Stimulated activated CD8-positive, alpha-beta memory T cell treated with anti-CD3 and anti-CD28 coated beads, Interleukin-4, amount 100 ng/mL, for 1 hour (primary cell): Measurements from ENCODE around the gene SEPHS2.
"Not testable (repeated sequence)": the region's sequence is repeated elsewhere in the genome, so short reads cannot be mapped to it uniquely, and the experiment has no call there.

Experiments
- DNase-seq, 2 donors: peaks; one replicate each; pipeline ENCODE4 v3.0.0-alpha.2; 2020; ENCODE audit warnings: low read depth in 2 of 2, low spot score in 1 of 2

The SEPHS2 gene

DNA sequence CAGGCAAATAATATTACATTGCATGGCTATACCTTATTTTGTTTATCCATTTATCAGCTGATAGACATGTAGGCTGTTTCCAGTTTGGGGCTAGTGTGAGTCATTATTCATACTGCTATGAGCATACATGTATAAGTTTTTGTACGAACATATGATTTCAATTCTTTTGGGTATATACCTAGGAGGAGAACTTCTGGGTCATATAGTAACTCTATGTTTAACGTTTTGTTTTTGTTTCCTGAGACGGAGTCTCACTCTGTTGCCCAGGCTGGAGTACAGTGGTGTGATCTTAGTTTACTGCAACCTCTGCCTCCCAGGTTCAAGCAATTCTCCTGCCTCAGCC lies 24.5 kb upstream of the SEPHS2 start:
- DNase-seq, result no peak

DNA sequence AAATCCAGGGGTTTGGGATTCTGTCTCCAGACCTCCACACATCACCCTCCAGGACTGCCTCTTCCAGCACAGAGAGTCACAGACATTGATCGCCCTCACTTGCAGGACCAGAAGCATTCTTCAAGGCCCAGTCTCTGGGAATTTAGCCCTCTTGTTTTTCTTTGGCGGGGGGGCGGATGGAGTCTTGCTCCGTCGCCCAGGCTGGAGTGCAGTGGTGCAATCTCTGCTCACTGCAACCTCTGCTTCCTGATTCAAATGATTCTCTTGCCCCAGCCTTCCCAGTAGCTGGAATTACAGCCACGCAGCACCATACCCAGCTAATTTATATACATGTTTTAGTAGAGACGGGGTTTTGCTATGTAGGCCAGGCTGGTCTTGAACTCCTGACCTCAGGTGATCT lies 18.4 kb upstream of the SEPHS2 start:
- no peak for DNase-seq

DNA sequence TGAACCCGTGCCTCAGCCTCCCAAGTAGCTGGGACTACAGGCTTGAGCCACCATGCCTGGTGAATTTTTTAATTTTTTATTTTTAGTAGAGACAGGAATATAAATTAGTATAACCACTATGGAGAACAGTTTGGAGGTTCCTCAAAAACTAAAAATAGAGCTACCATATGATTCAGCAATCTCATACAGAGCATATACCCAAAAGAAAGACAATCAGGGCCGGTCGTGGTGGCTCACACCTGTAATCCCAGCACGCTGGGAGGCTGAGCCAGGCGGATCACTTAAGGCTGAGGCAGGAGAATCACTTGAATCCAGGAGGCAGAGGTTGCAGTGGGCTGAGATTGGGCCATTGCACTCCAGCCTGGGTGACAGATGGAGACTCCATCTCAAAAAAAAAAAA lies 15.8 kb upstream of the SEPHS2 start:
- DNase-seq, result not testable (repeated sequence)

DNA sequence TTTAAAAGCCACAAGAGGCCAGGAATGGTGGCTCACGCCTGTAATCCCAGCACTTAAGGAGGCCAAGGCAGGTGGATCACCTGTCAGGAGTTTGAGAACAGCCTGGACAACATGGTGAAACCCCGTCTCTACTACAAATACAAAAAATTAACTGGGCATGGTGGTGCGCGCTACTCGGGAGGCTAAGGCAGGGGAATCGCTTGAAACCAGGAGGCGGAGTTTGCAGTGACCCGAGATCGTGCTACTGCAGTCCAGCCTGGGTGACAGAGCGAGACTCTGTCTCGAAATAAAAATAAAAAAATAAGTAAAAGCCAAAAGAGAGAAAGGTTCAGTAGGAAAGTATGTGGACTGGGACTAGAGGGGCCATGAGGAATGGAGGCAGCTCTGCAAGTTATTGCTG lies 13.8 kb upstream of the SEPHS2 start:
- no peak for DNase-seq

DNA sequence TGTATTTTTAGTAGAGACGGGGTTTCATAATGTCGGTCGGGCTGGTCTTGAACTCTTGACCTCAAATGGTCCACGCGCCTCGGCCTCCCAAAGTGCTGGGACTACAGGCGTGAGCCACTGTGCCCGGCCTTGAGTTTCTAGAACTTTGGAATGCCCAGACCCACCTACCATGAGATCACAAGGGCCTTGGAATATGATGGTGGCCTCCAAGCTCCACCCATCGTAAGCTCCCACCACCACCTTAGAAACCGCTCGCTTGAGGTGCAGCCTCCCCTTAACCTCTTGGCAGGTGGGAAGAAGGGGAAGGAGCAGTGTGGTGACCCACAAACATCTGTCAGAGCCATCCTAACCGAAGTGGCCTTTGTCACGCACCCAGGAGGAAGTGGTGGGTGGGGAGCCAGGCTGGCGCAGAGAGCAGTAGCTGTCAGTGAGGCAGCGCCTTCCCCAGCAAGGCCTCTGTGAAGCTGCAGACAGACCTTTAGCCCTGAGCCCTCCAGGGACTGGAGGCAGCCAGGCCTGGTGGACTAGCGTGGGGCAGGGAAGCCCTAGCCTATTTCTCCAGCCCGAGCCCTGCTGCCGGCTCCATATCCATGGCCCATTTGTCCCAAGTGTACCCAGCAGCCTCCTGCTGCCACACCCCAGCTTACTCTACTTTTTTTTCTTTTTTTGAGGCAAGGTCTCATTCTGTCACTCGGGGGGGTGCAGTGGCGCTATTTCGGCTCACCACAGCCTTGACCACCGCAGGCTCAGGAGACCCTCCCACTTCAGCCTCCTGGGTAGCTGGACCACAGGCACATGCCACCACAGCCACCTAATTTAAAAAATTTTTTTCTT lies 13.1 kb upstream of the SEPHS2 start:
- DNase-seq, result peak; percentile 33 to 52

DNA sequence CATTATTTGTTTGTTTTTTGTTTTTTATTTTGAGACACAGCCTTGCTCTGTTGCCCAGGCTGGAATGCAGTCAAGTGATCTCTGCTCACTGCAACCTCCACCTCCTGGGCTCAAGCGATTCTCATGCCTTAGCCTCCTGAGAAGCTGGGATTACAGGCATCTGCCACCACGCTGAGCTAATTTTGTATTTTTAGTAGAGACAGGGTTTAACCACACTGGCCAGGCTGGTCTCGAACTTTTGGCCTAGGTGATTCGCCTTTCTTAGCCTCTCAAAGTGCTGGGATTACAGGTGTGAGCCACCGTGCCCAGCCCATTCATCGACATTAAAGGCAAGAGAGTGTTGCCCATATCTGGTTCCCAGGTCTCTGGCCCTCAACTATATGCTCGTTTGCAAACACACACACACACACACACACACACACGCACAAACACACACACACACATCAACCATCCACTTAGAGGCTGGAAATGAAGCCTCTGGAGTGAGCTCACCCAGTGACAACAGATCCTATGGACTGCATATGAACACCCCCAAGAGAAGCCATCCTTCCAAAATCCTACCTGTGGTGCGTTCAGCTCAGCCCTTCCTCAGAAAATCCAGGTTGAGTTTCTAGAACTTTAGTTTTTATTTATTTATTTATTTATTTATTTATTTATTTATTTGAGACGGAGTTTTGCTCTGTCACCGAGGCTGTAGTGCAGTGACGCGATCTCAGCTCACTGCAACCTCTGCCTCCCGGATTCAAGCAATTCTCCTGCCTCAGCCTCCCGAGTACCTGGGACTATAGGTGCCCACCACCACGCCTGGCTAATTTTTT lies 12.3 kb upstream of the SEPHS2 start:
- no peak for DNase-seq

DNA sequence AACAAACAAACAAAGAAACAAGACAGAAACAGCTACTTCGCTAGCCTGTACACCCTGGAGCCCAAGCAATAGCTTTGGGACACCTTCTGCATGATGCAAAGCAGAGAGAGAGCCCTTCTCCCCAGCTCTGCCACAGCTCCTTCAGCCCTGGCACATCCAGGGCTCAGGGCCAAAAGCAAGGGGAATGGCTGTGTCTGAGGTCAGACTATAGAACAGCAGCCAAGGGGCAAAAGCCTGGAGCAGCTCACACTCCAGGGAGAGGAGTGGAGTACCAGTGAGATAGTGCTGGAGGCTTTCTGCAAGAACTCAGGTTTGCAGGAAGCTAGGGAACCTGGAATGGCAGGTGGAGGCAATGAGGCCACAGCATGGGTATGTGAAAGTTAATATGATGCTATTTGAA lies 11.6 kb upstream of the SEPHS2 start:
- no peak for DNase-seq

DNA sequence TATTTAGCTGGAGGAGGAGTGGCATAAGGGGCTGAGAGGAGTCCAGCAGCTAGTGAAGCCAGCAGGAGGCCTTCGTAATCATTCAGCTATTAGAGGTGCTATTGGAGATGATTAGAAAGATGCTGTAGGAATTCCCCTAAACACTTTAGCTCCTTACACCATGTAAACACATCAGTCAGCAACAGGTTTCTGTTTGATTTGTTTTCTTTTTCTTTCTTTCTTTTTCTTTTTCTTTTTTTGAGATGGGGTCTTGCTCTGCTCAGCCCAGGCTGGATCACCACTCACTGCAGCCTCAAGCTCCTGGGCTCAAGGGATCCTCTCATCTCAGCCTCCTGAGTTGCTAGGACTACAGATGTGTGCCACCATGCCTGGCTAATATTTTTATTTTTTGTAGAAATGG lies 10.6 kb upstream of the SEPHS2 start:
- no peak for DNase-seq

DNA sequence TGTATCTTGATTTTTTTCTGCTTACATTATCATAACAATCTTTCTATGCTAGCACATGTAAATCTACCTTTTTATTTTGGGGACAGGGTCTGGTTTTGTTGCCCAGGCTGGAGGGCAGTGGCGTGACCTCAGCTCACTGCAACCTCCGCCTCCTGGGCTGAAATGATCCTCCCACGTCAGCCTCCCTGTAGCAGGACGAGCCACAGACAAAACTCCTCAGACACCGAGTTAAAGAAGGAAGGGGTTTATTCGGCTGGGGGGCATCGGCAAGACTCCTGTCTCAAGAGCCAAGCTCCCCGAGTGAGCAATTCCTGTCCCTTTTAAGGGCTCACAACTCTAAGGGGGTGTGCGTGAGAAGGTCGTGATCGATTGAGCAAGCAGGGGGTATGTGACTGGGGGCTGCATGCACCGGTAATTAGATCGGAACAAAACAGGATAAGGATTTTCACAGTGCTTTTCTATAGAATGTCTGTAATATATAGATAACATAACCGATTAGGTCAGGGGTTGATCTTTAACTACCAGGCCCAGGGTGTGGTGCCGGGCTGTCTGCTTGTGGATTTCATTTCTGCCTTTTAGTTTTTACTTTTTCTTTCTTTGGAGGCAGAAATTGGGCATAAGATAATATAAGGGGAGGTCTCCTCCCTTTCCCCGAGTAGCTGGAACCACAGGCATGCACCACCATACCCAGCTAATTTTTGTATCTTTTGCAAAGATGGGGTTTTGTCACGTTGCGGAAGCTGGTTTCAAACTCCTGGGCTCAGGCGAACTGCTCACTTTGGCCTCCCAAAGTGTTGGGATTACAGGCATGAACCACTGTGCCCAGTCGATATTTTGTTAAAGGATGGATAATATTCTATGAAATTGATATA lies 7.3 kb upstream of the SEPHS2 start:
- DNase-seq, result not testable (repeated sequence)

DNA sequence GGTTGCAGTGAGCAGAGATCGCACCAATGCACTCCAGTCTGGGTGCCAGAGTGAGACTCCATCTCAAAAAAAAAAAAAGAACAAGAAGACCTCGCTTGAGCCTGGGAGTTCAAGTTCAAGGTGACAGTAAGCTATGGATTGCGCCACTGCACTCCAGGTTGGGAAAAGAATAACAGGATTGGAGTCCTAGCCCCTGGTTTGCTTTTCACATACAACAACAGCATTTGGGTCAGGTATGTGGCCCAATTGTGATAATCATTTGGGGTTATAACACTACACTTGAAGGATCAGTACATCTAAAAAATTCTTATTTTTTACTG lies 3.4 kb upstream of the SEPHS2 start:
- no peak for DNase-seq

DNA sequence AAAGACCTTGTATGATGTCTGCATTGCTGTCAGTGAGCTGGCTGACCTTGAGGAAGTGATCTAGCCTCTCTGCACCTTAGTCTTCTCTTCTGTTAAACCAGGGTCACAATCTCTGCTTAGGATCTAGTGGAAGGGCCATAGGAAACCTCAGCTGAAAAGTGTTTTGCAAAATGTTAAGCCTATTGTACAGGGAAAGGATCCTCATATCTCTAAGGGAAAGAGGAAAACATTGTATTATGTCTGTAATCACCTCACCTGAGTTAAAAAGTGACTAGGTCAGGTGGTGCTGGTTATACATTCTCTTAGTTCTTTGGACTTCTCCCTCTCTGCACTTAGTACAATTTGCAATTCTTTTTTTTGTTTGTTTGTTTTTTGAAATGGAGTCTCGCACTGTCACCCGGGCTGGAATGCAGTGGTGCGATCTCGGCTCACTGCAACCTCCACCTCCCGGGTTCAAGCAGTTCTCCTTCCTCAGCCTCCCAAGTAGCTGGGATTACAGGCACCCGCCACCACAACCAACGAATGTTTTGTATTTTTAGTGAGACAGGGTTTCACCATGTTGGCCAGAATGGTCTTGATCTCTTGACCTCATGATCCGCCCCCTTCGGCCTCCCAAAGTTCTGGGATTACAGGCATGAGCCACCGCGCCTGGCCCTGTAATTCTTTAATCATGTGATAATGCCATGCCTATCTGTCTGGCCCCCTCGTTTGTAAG lies 2.0 kb upstream of the SEPHS2 start:
- DNase-seq, result no peak

DNA sequence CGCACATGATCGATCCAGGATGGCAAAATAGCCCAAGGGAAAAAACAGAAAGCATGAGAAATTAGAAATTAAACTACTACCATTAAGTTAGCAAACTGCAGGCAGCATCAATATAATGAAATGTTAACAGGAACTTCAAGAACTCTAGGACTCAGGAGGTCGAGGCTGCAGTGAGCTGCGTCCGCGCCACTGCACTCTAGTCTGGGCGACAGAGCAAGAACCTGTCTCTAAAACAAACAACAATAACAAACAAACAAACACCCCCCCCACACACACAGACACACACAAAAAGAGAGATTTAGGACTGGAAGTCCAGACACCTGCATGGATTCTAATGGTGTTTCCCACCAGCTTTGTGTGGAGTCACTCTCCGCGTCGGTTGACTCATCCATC lies 525 bp upstream of the SEPHS2 start:
- no peak for DNase-seq

DNA sequence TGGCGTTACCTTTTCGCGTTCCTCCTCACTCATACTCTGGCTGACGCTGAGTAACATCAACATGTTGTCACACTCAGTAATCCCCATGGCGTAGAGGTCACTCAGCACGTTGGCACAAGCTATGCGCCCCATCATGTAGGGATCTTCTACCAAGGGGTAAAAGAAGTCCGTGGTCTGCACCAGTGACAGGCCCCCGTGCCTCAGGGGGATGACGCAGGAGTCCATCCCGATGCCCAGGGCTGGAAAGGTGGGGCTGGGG lies 596 bp downstream of the SEPHS2 start:
- DNase-seq, result no peak

DNA sequence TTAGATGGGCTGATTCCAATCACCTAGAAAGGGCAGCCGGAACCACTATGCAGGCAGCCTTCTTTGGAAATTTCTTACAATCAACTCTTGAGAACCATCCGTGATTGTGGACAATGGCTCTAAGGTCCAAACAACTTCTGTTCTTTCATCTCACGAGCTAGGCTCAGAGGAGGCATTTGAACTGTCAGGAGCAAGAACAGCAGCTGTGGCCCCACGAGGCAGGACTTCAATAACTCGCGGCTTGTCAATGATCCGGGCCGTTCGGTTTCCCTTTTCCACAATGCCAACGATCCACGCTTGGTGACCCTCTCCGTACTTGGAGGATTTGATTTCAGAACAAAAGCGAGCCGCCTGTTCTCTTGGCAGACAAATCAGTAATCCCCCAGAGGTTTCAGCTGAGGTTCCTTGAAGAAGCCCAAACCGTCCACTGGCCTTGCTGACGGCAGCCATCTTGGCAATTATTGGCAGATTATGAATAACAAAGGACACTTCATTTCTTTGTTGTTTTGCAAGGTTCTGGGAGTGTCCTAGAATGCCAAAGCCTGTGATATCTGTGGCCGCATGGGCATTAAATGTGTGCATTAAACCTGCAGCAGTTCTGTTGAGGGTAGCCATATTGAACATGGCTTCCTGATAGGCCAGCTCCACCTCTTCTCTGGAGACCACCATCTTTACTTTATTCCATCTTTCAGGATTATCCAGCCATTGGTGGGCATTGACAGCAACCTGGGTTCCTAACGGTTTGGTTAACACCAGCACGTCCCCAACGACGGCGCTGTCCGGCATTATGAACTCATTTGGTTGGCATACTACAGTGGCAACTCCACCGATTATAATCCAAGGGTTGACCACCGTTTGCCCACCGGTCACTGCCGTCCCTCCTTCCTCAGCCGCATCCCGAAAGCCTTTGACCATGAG lies 1.2 kb downstream of the SEPHS2 start:
- DNase-seq, result no peak

DNA sequence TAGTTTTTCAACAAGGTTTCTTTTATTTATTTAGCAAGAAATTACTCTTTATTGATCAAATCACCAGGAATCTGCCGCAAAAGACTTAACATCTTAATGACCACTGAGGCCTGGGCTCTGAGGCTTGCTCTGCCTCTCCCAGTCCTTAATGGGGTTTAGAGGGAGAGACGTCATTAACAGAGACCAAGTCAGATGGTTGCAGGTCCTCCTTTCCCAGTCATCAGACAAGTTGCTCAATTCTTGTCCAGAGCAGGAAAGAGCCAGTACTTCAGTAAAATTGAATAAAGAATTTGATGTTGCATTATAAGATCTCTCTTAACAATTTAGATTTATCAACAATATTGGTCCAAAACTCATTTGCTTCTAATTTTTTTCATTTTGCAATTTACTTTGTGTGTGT lies 2.0 kb downstream of the SEPHS2 start:
- DNase-seq, result no peak

DNA sequence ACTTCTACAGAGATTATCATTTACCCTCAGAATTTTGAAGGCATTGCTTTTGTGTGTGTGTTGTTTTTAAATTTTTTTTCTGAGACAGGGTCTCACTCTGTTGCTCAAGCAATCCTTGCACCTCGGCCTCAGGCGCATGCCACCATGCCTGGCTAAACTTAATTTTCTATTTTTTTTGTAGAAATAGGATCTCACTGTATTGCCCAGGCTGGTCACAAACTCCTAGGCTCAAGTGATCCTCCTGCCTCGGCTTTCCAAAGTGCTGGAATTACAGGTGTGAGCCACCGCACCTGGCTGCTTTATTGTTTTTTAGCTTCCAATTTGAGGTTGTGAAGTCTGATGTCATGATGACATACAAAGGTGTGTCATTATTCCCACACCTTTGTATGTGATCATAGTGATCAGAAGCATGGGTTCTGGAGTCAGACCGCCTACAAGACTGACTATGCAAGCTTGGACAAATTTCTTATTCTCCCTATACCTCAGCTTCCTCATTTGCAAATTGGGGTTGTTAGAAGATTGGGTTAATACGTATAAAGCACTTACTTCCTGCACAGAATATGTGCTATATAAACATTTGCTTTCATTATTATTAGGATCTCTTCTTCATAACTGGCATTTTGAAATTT lies 5.8 kb downstream of the SEPHS2 start:
- DNase-seq, result no peak

DNA sequence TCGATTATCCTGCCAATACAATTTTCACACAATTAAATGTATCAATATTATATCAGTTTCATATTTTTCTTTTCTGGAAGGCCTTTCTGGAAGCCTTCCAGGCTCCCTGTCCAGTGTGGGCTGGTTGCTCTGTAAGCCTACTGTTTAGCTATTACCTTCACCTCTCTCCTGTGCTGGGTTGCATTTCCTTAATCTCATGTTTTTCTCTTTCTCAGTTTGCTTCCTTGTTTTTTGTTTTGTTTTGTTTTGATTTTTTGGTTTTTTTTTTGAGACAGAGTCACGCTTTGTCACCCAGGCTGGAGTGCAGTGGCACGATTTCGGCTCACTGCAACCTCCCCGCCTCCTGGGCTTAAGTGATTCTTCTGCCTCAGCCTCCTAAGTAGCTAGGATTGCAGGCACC lies 6.8 kb downstream of the SEPHS2 start:
- DNase-seq, result no peak

DNA sequence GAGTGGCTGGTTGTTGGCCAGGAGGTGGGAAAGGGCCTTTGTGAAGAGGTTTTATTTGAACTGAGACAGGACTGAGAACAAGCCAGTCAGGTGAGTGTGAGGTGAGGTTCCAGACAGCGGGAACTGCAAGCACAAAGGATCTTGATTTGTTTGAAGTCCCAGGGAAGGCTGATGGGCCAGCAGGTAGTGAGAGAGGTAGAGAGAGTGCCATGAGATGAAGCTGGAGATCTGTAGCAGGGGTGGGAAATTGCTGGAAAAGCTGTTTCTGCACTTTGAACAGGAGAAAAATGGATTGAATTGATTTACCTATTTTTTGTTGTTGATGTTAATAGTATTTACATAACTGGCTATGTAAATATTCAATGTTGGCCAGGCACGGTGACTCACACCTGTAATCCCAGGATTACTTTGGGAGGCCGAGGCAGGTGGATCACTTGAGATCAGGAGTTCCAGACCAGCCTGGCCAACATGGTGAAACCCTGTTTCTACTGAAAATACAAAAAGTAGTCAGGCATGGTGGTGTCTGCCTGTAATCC lies 8.1 kb downstream of the SEPHS2 start:
- no peak for DNase-seq

DNA sequence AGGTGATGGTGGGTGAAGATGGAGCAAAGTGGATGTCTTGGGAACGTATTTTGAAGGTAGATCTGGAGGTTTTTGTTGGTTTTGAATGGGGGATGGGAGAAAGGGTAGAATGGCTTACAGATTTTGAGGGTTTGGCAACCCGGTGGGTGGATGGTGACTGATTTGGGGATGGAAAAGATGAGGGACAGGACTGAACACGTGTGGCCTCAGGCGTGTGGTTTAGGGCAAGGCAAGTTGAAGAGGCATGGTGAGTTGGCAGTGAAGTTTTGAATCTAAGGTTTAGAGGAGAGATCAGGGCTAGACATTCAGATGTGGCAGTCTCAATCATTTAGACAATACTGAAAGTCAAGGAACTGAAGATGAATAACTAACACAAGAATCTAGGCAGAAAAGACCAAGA lies 10.8 kb downstream of the SEPHS2 start:
- DNase-seq, result no peak
